Common myeloid progenitor, CD34-positive (primary cell): Measurements from ENCODE around the gene CRY1.
A peak's percentile ranks its signal among the peaks of the same experiment; 100 is the strongest.

Source experiments
- CTCF ChIA-PET: fragments of 350-600 bp; sonication (Branson Sonifier 250); formaldehyde crosslinking; loops from one replicate; lab custom pipeline; 2021; ENCODE audit warnings: antibody characterized with exemption; lab: Charles Lee
- POLR2A ChIA-PET: fragments of 350-600 bp; sonication (Branson Sonifier 250); formaldehyde crosslinking; loops from one replicate; lab custom pipeline; 2021; ENCODE audit warnings: antibody characterized with exemption; lab: Charles Lee
- DNase-seq, 3 donors: peaks; one replicate each; pipeline versions ENCODE4 v3.0.0 to v3.0.0-alpha.2; 2013
- H3K27ac ChIP-seq, 2 experiments: 1 replicate in 1 of 2; 2 replicates in 1 of 2; pipeline ENCODE4 v1.7.0; 2013; ENCODE audit warnings: inconsistent platforms in 2 of 2, low read length in 2 of 2, mild to moderate bottlenecking in 2 of 2, low read depth in 1 of 2, moderate library complexity in 1 of 2; ENCODE audit not compliant: severe bottlenecking in 2 of 2, insufficient read depth in 1 of 2, poor library complexity in 1 of 2
- H3K27me3 ChIP-seq, 5 experiments: replicated peaks in 2 of 5; 1 replicate in 3 of 5; 2 replicates in 2 of 5; pipeline versions ENCODE4 v1.6.1 to v1.7.0; 2013; ENCODE audit warnings: low read length in 4 of 5, mild to moderate bottlenecking in 2 of 5, moderate library complexity in 2 of 5, inconsistent platforms in 1 of 5; ENCODE audit not compliant: insufficient read depth in 5 of 5, control insufficient read depth in 4 of 5
- H3K36me3 ChIP-seq, 4 experiments: 1 replicate in 2 of 4; 2 replicates in 2 of 4; pipeline versions ENCODE4 v1.6.1 to v1.7.0; 2013; ENCODE audit warnings: low read length in 3 of 4, control low read depth in 1 of 4, mild to moderate bottlenecking in 1 of 4; ENCODE audit not compliant: control insufficient read depth in 4 of 4, insufficient read depth in 4 of 4
- H3K4me1 ChIP-seq, 4 experiments: 1 replicate in 3 of 4; 2 replicates in 1 of 4; pipeline versions ENCODE4 v1.6.1 to v1.7.1; 2013; ENCODE audit warnings: low read length in 3 of 4, mild to moderate bottlenecking in 3 of 4, control low read depth in 1 of 4, inconsistent platforms in 1 of 4, moderate library complexity in 1 of 4; ENCODE audit not compliant: control insufficient read depth in 4 of 4, insufficient read depth in 4 of 4; ENCODE audit errors: control extremely low read depth in 1 of 4
- H3K4me3 ChIP-seq, 7 experiments: 1 replicate in 4 of 7; 2 replicates in 3 of 7; pipeline versions ENCODE4 v1.5.1 to v1.7.0; 2013; ENCODE audit warnings: mild to moderate bottlenecking in 7 of 7, low read length in 6 of 7, moderate library complexity in 6 of 7, inconsistent platforms in 2 of 7, low read depth in 2 of 7, control low read depth in 1 of 7; ENCODE audit not compliant: insufficient read depth in 4 of 7, control insufficient read depth in 1 of 7; ENCODE audit errors: extremely low read depth in 1 of 7
- H3K9me3 ChIP-seq, 5 experiments: 1 replicate in 4 of 5; 2 replicates in 1 of 5; pipeline versions ENCODE4 v1.6.1 to v1.7.1; 2013; ENCODE audit warnings: low read length in 4 of 5, mild to moderate bottlenecking in 2 of 5, inconsistent platforms in 1 of 5, low read depth in 1 of 5, moderate library complexity in 1 of 5; ENCODE audit not compliant: control insufficient read depth in 4 of 5, insufficient read depth in 2 of 5; ENCODE audit errors: control extremely low read depth in 1 of 5
- WGBS: methylation state at CpG from one replicate; pipeline ENCODE4 v1.1.5; 2013; ENCODE audit not compliant: insufficient coverage; 5-methylcytosine and 5-hydroxymethylcytosine counted together

Gene CRY1

GRCh38 chr12:107103516-107103915 lies 10.2 kb upstream of the CRY1 start:
- POLR2A ChIA-PET = no interaction called here

GRCh38 chr12:107103097-107103496 lies 9.7 kb upstream of the CRY1 start:
- Histone ChIP-seq H3K27ac (no peak overlapping the region), H3K4me3 (no peak overlapping the region), H3K27me3 (peaks cover 0 to 6% (median 0%) of the 10 kb centered on the region in 5 experiments), H3K36me3 (no peaks in the 10 kb centered on the region), H3K4me1 (no peaks in the 10 kb centered on the region), H3K9me3 (no peaks in the 10 kb centered on the region)
- CTCF ChIA-PET = interaction anchor here (2.7 to 4.0 kb wide), 2 partner anchors 12 to 29 kb away, joined by 8 to 47 read pairs; partner anchors contain the start of gene CRY1
- WGBS = 100% methylated on average over 3 of the region's 3 CpGs
- DNase-seq = no peak
- POLR2A ChIA-PET = no interaction called here

More at GRCh38 chr12:107103516-107103915, 10.2 kb upstream of the CRY1 start:
- H3K27ac ChIP-seq = no peak overlapping the region
- no peaks in the 10 kb centered on the region for H3K4me1 ChIP-seq
- H3K27me3 ChIP-seq = peaks cover 0 to 6% (median 0%) of the 10 kb centered on the region in 5 experiments
- no peaks in the 10 kb centered on the region for H3K36me3 ChIP-seq
- DNase-seq = no peak
- CTCF ChIA-PET = interaction anchor here (2.7 to 4.0 kb wide), 2 partner anchors 12 to 28 kb away, joined by 8 to 47 read pairs; partner anchors contain the start of gene CRY1
- H3K4me3 ChIP-seq = no peak overlapping the region
- H3K9me3 ChIP-seq = no peaks in the 10 kb centered on the region

GRCh38 chr12:107102294-107102693 lies 8.9 kb upstream of the CRY1 start:
- no peak overlapping the region for H3K4me3 ChIP-seq
- no peak for DNase-seq
- peaks cover 0 to 6% (median 0%) of the 10 kb centered on the region in 5 experiments for H3K27me3 ChIP-seq
- ChIA-PET CTCF (no interaction called here), POLR2A (no interaction called here)
- H3K27ac ChIP-seq = no peak overlapping the region
- H3K4me1 ChIP-seq = no peaks in the 10 kb centered on the region
- H3K9me3 ChIP-seq = no peaks in the 10 kb centered on the region
- H3K36me3 ChIP-seq = no peaks in the 10 kb centered on the region

GRCh38 chr12:107101651-107102050 lies 8.3 kb upstream of the CRY1 start:
- Histone ChIP-seq H3K27me3 (peaks cover 0 to 4% (median 0%) of the 10 kb centered on the region in 5 experiments), H3K4me3 (no peak overlapping the region), H3K9me3 (peaks cover 0 to 5% (median 0%) of the 10 kb centered on the region in 5 experiments), H3K27ac (no peak overlapping the region), H3K36me3 (no peaks in the 10 kb centered on the region), H3K4me1 (no peaks in the 10 kb centered on the region)
- POLR2A ChIA-PET = no interaction called here
- DNase-seq = no peak
- CTCF ChIA-PET = no interaction called here
- no CpG with 5 or more reads among the region's 1 CpG for WGBS

- CTCF ChIA-PET = interaction anchor here (1.3 kb wide), 1 partner anchor 12 kb away, joined by 4 read pairs; no protein-coding TSS in a partner anchor
These were observed 6.6 kb upstream of the CRY1 start for GRCh38 chr12:107099917-107100316.

DNA sequence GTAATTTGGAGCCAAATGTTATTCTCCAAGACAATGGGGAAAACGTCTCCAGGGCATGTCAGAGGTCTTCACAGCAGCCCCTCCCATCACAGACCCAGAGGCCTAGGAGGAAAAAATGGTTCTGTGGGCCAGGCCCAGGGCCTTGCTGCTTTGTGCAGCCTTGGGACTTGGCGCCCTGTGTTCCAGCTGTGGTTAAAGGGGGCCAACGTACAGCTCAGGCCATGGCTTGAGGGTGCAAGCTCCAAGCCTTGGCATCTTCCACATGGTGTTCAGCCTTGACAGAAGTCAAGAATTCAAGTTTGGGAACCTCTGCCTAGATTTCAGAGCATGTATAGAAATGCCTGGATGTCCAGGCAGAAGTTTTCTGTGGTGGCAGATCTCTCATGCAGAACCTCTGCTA lies 3.2 kb upstream of the CRY1 start:
- CTCF ChIA-PET = interaction anchor here (0.8 kb wide), 1 partner anchor 8 kb away, joined by 4 read pairs; no protein-coding TSS in a partner anchor
- Histone ChIP-seq H3K4me3 (no peak overlapping the region), H3K36me3 (no peaks in the 10 kb centered on the region), H3K27me3 (peaks cover 0 to 4% (median 0%) of the 10 kb centered on the region in 5 experiments), H3K27ac (no peak overlapping the region), H3K9me3 (peaks cover 0 to 6% (median 0%) of the 10 kb centered on the region in 5 experiments), H3K4me1 (peaks cover 8 to 27% (median 19%) of the 10 kb centered on the region in 4 experiments)
- DNase-seq = no peak
- 97% methylated on average over 3 of the region's 3 CpGs for WGBS
- POLR2A ChIA-PET = no interaction called here

More at GRCh38 chr12:107099917-107100316, 6.6 kb upstream of the CRY1 start:
- Histone ChIP-seq H3K9me3 (peaks cover 0 to 6% (median 0%) of the 10 kb centered on the region in 5 experiments), H3K27me3 (peaks cover 0 to 4% (median 0%) of the 10 kb centered on the region in 5 experiments), H3K4me1 (no peaks in the 10 kb centered on the region), H3K27ac (no peak overlapping the region), H3K4me3 (no peak overlapping the region), H3K36me3 (no peaks in the 10 kb centered on the region)
- POLR2A ChIA-PET = no interaction called here
- no peak for DNase-seq
- WGBS = 100% methylated on average over 1 of the region's 2 CpGs

DNA sequence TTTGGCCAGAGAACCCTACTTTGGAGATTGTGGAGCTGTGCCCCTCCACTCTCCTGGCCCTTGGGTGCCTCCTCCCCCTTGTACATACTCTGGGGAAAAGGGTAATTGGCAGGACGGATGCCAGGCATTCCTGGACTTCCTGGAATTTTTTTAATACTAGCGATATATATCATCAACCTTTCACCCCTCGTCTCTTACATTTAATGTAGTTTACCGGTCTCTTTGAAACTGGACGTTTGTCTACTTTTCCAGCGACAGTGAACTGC lies 767 bp upstream of the CRY1 start:
- CTCF ChIA-PET = interaction anchor here (6.2 kb wide), 1 partner anchor 11 kb away, joined by 47 read pairs; no protein-coding TSS in a partner anchor
- WGBS = 0% methylated on average over 5 of the region's 6 CpGs
- H3K27ac ChIP-seq = peak overlapping the region; percentile 88 to 95
- H3K4me3 ChIP-seq = peak overlapping the region; percentile 54 to 93 (median 81)
- POLR2A ChIA-PET = interaction anchor here (1.2 kb wide), 1 partner anchor 138 kb away, joined by 3 read pairs; the partner anchor contains the start of gene TMEM263
- no peak for DNase-seq
- H3K9me3 ChIP-seq = peaks cover 0 to 6% (median 0%) of the 10 kb centered on the region in 5 experiments
- peaks cover 10 to 33% (median 23%) of the 10 kb centered on the region in 4 experiments for H3K4me1 ChIP-seq
- H3K27me3 ChIP-seq = no peaks in the 10 kb centered on the region
- H3K36me3 ChIP-seq = no peaks in the 10 kb centered on the region
